Testis (tissue), 3 donors: ENCODE measurements around the gene SRD5A3. TPM values are rescaled to one million over a fixed set of nuclear protein-coding genes. Genes with fewer than 3 reads are reported as not detected.

Experiments
- DNase-seq: peaks from one replicate; pipeline ENCODE4 v3.0.0-alpha.2; 2019
- H3K27ac ChIP-seq, 2 donors: fragments of 200-600 bp; sonication (generic); one replicate each; pipeline ENCODE4 v1.5.1; 2019
- H3K27me3 ChIP-seq: fragments of 200-600 bp; sonication (generic); one replicate; pipeline ENCODE4 v1.5.1; 2019
- H3K36me3 ChIP-seq: fragments of 200-600 bp; sonication (generic); one replicate; pipeline ENCODE4 v1.5.1; 2017; ENCODE audit warnings: low read depth; ENCODE audit errors: missing control alignments
- H3K4me1 ChIP-seq: fragments of 200-600 bp; sonication (generic); one replicate; pipeline ENCODE4 v1.5.1; 2019
- H3K4me3 ChIP-seq, 2 donors: fragments of 200-600 bp; sonication (generic); one replicate each; pipeline ENCODE4 v1.5.1; 2017 to 2019
- H3K9me3 ChIP-seq: fragments of 200-600 bp; sonication (generic); one replicate; pipeline ENCODE4 v1.5.1; 2017
- POLR2A ChIP-seq: fragments of 450-650 bp; IDR thresholded peaks from one replicate; pipeline ENCODE4 v1.6.1; 2017; ENCODE audit warnings: antibody characterized with exemption, mild to moderate bottlenecking, moderate library complexity
- WGBS, 2 donors: methylation state at CpG; one replicate each; pipeline ENCODE4 v1.1.5; 2018; 5-methylcytosine and 5-hydroxymethylcytosine counted together
- intact Hi-C: fragments of 100-400 bp; cut with DNase I; formaldehyde crosslinking; loops from one replicate; pipeline ENCODE4 v1.15.1; 2023; ENCODE audit warnings: low total_unique reads
- polyA plus RNA-seq: library from polyadenylated mRNA; stranded (reverse); fragments of 350-450 nt; fragmentation: Illumina TruSeq; extraction: RNeasy Lipid Tissue Mini Kit (QIAGEN cat#74804); gene quantifications from one replicate; pipeline ENCODE4 v1.2.3, GENCODE V29; 2014; ENCODE audit warnings: low read depth, low replicate concordance; ENCODE audit not compliant: insufficient read depth
- total RNA-seq, 2 donors: library from RNA; depleted of rRNA; stranded (reverse); fragments of >200 nt; gene quantifications; one replicate each; pipeline ENCODE4 v1.2.3, GENCODE V29; 2016
- TF ChIP-seq, protein P1 (sequence below), 3 experiments: fragments of 450-650 bp in 2 of 3; fragments of 200-600 bp in 1 of 3; sonication (generic) in 1 of 3; IDR thresholded peaks; one replicate each; pipeline ENCODE4 v1.5.1; 2016 to 2019; ENCODE audit warnings: antibody characterized with exemption in 3 of 3, mild to moderate bottlenecking in 2 of 3, moderate library complexity in 1 of 3

SRD5A3 gene
- total and polyA plus RNA-seq, 3 donors from 2014 or later = 4.9 to 8.0 (median 7.8) TPM

- intact Hi-C loops = no loop called here
- Histone ChIP-seq H3K4me1 (no peaks in the 10 kb centered on the region), H3K27me3 (no peaks in the 10 kb centered on the region), H3K27ac (no peak overlapping the region), H3K4me3 (no peak overlapping the region), H3K9me3 (no peaks in the 10 kb centered on the region), H3K36me3 (no peaks in the 10 kb centered on the region)
- no peak for DNase-seq
- 87 to 89% methylated on average over 13 of the region's 13 CpGs for WGBS, 2 donors
- no peak for TF ChIP-seq POLR2A
- TF ChIP-seq, protein P1, sequence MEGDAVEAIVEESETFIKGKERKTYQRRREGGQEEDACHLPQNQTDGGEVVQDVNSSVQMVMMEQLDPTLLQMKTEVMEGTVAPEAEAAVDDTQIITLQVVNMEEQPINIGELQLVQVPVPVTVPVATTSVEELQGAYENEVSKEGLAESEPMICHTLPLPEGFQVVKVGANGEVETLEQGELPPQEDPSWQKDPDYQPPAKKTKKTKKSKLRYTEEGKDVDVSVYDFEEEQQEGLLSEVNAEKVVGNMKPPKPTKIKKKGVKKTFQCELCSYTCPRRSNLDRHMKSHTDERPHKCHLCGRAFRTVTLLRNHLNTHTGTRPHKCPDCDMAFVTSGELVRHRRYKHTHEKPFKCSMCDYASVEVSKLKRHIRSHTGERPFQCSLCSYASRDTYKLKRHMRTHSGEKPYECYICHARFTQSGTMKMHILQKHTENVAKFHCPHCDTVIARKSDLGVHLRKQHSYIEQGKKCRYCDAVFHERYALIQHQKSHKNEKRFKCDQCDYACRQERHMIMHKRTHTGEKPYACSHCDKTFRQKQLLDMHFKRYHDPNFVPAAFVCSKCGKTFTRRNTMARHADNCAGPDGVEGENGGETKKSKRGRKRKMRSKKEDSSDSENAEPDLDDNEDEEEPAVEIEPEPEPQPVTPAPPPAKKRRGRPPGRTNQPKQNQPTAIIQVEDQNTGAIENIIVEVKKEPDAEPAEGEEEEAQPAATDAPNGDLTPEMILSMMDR (IDR thresholded peaks at IDR 0.05) = no peak
These were observed 32.8 kb downstream of the SRD5A3 start for GRCh38 chr4:55378617-55379467.

DNA sequence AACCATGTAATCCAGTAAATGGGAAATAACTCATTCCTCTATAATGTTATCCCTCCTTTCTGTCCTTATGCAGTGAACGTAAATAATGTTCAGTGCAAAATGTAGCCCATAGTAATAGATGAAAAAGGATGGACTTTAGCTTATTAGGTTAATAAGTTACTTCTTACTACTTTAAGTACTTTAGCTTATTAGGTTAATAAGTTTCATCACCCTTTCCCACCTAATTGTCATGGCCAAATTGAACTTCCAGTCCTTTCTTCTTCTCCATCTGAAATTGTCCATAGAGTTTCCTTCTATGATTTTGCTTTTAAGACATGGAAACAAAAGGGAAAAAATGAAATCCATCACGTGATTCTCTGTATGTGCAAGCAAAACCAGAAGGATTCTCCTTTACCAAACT is 34.5 kb downstream of the SRD5A3 start:
- WGBS, 2 donors = 85 to 87% methylated on average over 2 of the region's 2 CpGs
- Histone ChIP-seq H3K4me1 (no peaks in the 10 kb centered on the region), H3K27me3 (no peaks in the 10 kb centered on the region), H3K27ac (no peak overlapping the region), H3K9me3 (no peaks in the 10 kb centered on the region), H3K36me3 (no peaks in the 10 kb centered on the region), H3K4me3 (no peak overlapping the region)
- no peak for DNase-seq
- no peak for TF ChIP-seq POLR2A
- TF ChIP-seq, protein P1 (IDR thresholded peaks at IDR 0.05) = no peak
- intact Hi-C loops = no loop called here

- TF ChIP-seq, protein P1 (IDR thresholded peaks at IDR 0.05) = no peak
- TF ChIP-seq POLR2A = no peak
- no peaks in the 10 kb centered on the region for H3K36me3 ChIP-seq
- H3K4me1 ChIP-seq = no peaks in the 10 kb centered on the region
- intact Hi-C loops = no loop called here
- H3K4me3 ChIP-seq = no peak overlapping the region
- no peak overlapping the region for H3K27ac ChIP-seq
- H3K9me3 ChIP-seq = no peaks in the 10 kb centered on the region
- DNase-seq = no peak
- WGBS, 2 donors = 92 to 94% methylated on average over 7 of the region's 7 CpGs
- H3K27me3 ChIP-seq = no peaks in the 10 kb centered on the region
These were observed 35.5 kb downstream of the SRD5A3 start for GRCh38 chr4:55381502-55381901.

- intact Hi-C loops = no loop called here
- TF ChIP-seq, protein P1 (IDR thresholded peaks at IDR 0.05) = no peak
- TF ChIP-seq POLR2A = no peak
- Histone ChIP-seq H3K27me3 (no peaks in the 10 kb centered on the region), H3K4me3 (no peak overlapping the region), H3K27ac (no peak overlapping the region), H3K4me1 (no peaks in the 10 kb centered on the region), H3K9me3 (no peaks in the 10 kb centered on the region), H3K36me3 (no peaks in the 10 kb centered on the region)
- DNase-seq = no peak
- WGBS, 2 donors = 83 to 89% methylated on average over 3 of the region's 3 CpGs
These were observed 36.5 kb downstream of the SRD5A3 start for GRCh38 chr4:55382488-55383003.
